Measurements from ENCODE around the gene EHMT1. TPM values are rescaled to one million over a fixed set of nuclear protein-coding genes. Genes with fewer than 3 reads are reported as not detected.
A peak's percentile ranks its signal among the peaks of the same experiment; 100 is the strongest.
"Not testable (repeated sequence)": the region's sequence is repeated elsewhere in the genome, so short reads cannot be mapped to it uniquely, and the experiment has no call there.

Gene EHMT1
- total RNA-seq, 2 donors from 2014 or later, result 56.2 to 97.9 TPM

DNA sequence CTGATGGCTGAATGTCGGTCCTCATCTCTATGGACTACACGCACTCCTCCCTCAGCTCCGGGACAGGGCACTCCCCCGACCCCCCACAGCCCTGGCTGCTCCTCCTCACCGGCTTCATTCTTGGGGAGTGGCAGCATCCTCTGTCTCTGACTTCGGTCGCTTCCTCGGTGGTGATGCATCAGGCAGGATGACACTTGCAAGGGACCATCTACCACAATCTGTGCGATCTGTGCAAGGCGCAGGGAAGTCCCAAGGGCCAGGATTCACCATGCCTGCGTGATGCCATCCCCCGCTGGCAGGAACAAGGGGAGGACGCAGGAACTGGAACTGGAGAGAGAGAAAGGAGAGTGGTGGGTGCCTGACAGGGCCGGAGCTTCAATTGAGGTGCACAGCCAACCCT, 256.5 kb downstream of the EHMT1 start:
- H3K9me3 ChIP-seq, result no peaks in the 10 kb centered on the region
- H3K9ac ChIP-seq (ENCODE audit: low read depth in 2 of 2, low read length in 2 of 2), result no peak overlapping the region
- DNase-seq, result no peak
- intact Hi-C loops (cut with DNase I), result no loop called here
- H3K4me1 ChIP-seq, result no peaks in the 10 kb centered on the region
- TF ChIP-seq, protein P1, sequence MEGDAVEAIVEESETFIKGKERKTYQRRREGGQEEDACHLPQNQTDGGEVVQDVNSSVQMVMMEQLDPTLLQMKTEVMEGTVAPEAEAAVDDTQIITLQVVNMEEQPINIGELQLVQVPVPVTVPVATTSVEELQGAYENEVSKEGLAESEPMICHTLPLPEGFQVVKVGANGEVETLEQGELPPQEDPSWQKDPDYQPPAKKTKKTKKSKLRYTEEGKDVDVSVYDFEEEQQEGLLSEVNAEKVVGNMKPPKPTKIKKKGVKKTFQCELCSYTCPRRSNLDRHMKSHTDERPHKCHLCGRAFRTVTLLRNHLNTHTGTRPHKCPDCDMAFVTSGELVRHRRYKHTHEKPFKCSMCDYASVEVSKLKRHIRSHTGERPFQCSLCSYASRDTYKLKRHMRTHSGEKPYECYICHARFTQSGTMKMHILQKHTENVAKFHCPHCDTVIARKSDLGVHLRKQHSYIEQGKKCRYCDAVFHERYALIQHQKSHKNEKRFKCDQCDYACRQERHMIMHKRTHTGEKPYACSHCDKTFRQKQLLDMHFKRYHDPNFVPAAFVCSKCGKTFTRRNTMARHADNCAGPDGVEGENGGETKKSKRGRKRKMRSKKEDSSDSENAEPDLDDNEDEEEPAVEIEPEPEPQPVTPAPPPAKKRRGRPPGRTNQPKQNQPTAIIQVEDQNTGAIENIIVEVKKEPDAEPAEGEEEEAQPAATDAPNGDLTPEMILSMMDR (IDR thresholded peaks at IDR 0.05), result no peak
- H3K4me3 ChIP-seq, result no peak overlapping the region
- peaks cover 18% of the 10 kb centered on the region for H3K27me3 ChIP-seq
- H3K36me3 ChIP-seq, result no peaks in the 10 kb centered on the region
- H3K27ac ChIP-seq, result no peak overlapping the region

DNA sequence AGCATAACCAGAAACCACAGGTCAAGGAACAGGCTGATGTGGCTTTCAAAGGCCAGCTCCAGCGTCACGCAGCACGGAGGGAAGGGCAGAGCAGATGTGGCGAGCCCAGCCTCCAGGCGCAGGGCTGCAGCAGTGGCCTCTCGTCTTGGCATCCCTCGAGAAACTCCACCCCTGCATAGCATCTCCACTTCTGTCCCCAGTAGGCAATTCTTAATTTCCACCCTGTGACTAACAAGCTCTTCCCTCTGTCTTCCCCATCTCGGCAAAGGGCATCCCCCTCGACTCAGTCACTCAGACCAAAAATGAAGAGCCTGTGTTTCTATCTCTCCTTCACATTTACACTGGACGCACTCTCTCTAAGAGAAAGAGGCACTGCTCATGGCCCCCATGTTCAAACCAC, 257.0 kb downstream of the EHMT1 start:
- Histone ChIP-seq H3K36me3 (no peaks in the 10 kb centered on the region), H3K4me1 (no peaks in the 10 kb centered on the region), H3K4me3 (no peak overlapping the region), H3K9ac (ENCODE audit: low read depth in 2 of 2, low read length in 2 of 2) (no peak overlapping the region), H3K9me3 (no peaks in the 10 kb centered on the region), H3K27ac (no peak overlapping the region), H3K27me3 (peaks cover 18% of the 10 kb centered on the region)
- no peak for DNase-seq
- intact Hi-C loops (cut with DNase I), result no loop called here
- TF ChIP-seq, protein P1 (IDR thresholded peaks at IDR 0.05), result no peak

DNA sequence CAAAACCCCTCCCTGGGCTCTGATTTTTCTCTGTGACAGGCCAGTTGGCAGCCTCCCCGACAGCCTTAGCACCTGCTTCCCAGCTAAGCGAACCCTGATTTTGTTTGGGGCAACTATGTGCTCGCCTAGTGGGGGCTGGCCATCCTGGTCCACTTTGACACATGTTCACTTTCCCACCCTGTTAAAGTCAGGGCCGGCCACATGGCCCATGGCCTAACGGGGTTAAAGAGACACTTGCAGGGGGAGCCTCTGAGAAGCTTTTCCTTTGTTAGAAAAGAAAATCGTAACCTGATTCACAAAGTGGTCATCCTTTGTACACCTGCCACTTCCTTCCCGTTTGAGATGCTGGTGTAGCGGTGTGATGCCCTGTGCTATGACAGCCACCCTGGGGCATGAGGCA, 257.5 kb downstream of the EHMT1 start:
- Histone ChIP-seq H3K9me3 (no peaks in the 10 kb centered on the region), H3K4me1 (no peaks in the 10 kb centered on the region), H3K27me3 (peaks cover 18% of the 10 kb centered on the region), H3K27ac (no peak overlapping the region), H3K9ac (ENCODE audit: low read depth in 2 of 2, low read length in 2 of 2) (no peak overlapping the region), H3K4me3 (no peak overlapping the region), H3K36me3 (no peaks in the 10 kb centered on the region)
- TF ChIP-seq, protein P1 (IDR thresholded peaks at IDR 0.05), result no peak
- intact Hi-C loops (cut with DNase I), result no loop called here
- DNase-seq, result no peak

DNA sequence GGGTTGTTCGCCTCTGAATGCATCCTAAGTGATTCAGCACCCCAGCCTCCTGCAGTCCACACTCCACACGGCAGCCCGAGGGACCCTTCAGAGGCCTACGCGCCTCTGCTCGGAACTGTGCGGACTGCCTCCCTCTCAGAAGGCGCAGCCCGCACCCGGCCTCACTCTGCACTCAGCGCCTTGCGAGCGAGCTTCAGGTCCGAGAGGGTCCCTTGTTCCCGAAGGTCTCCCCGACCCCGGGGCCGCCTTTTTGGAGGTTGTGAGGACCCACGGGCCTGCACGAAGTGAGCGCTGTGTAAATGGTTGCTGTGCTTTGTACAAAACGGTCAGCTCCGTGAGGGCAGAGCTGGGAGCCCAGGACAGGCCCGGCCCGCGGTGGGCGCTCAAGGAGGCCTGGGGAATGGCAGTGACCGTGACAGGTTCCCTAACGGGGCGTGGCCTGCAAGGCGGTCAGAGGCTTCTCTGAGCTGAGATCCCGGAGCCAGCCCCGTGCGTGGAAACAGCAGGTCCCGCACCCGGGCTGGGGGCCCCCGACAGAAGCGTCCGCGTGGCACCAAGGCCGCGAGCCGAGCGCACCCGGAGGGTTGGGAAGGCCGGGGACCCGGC, 258.1 kb downstream of the EHMT1 start:
- Histone ChIP-seq H3K36me3 (no peaks in the 10 kb centered on the region), H3K4me1 (no peaks in the 10 kb centered on the region), H3K9me3 (no peaks in the 10 kb centered on the region), H3K27ac (no peak overlapping the region), H3K4me3 (no peak overlapping the region), H3K27me3 (peaks cover 18% of the 10 kb centered on the region), H3K9ac (ENCODE audit: low read depth in 2 of 2, low read length in 2 of 2) (no peak overlapping the region)
- intact Hi-C loops (cut with DNase I), result no loop called here
- no peak for DNase-seq
- TF ChIP-seq, protein P1 (IDR thresholded peaks at IDR 0.05), result no peak

DNA sequence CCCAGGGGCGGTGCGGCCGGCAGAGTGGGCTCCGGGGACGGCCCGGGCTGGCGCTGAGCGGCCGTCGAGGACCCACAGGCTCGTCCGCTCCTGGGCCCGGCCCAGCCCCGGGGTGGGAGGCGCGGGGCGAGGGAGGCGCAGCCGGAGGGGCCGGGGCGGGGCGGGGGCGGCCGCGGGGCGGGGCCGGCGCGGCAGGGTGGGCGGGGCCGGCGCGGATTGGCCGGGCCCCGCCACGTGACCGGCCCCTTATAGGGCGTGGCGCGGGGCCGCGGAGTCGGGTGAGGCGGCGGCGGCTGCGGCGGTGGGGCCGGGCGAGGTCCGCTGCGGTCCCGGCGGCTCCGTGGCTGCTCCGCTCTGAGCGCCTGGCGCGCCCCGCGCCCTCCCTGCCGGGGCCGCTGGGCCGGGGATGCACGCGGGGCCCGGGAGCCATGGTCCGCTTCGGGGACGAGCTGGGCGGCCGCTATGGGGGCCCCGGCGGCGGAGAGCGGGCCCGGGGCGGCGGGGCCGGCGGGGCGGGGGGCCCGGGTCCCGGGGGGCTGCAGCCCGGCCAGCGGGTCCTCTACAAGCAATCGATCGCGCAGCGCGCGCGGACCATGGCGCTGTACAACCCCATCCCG, 258.8 kb downstream of the EHMT1 start, which contains the start of gene CACNA1B:
Gene CACNA1B (plus strand): TSS at position 277 of the 617 bp plus-strand sequence. CDS start 152 bp downstream, at position 429.
- Histone ChIP-seq H3K27me3 (peaks cover 18% of the 10 kb centered on the region), H3K4me3 (peak within 1 kb of the TSS; percentile 26)
- intact Hi-C loops (cut with DNase I); H3K9me3 ChIP-seq; H3K9ac ChIP-seq (ENCODE audit: low read depth in 2 of 2, low read length in 2 of 2); H3K36me3 ChIP-seq; H3K4me1 ChIP-seq; H3K27ac ChIP-seq; DNase-seq: not testable (repeated sequence)

Measured in colonic mucosa (tissue), 4 donors.